GF-D8 (cell line): ENCODE data around the gene WDTC1.
"Not testable (repeated sequence)": the region's sequence is repeated elsewhere in the genome, so short reads cannot be mapped to it uniquely, and the experiment has no call there.

Source experiments
- DNase-seq: peaks from one replicate; lab custom pipeline; 2025; lab: John Stamatoyannopoulos, UW

The WDTC1 gene

GRCh38 chr1:27246194-27246593 is 11.8 kb downstream of the WDTC1 start:
- DNase-seq, result no peak

GRCh38 chr1:27253596-27253995 is 19.2 kb downstream of the WDTC1 start:
- DNase-seq, result no peak

- DNase-seq, result no peak
Measured at GRCh38 chr1:27255136-27255535, 20.7 kb downstream of the WDTC1 start.

GRCh38 chr1:27257155-27257554 is 22.7 kb downstream of the WDTC1 start:
- DNase-seq, result no peak

GRCh38 chr1:27258598-27258997 is 24.2 kb downstream of the WDTC1 start:
- no peak for DNase-seq

- DNase-seq, result no peak
Measured at GRCh38 chr1:27267153-27267552, 32.7 kb downstream of the WDTC1 start.

GRCh38 chr1:27269276-27269675 is 34.8 kb downstream of the WDTC1 start:
- no peak for DNase-seq

- no peak for DNase-seq
Measured at GRCh38 chr1:27274204-27274603, 39.8 kb downstream of the WDTC1 start.

GRCh38 chr1:27275696-27276095 is 41.3 kb downstream of the WDTC1 start:
- DNase-seq, result peak; percentile 22

- peak; percentile 11 for DNase-seq
Measured at GRCh38 chr1:27284425-27285273, 50.2 kb downstream of the WDTC1 start.

GRCh38 chr1:27285274-27285660 is 50.8 kb downstream of the WDTC1 start:
- DNase-seq, result no peak

GRCh38 chr1:27285821-27286220 is 51.4 kb downstream of the WDTC1 start:
- DNase-seq, result not testable (repeated sequence)

- not testable (repeated sequence) for DNase-seq
Measured at GRCh38 chr1:27289125-27289524, 54.7 kb downstream of the WDTC1 start.

GRCh38 chr1:27290581-27290980 is 56.1 kb downstream of the WDTC1 start:
- DNase-seq, result no peak

GRCh38 chr1:27292106-27292505 is 57.7 kb downstream of the WDTC1 start:
- no peak for DNase-seq

- no peak for DNase-seq
Measured at GRCh38 chr1:27293915-27294314, 59.5 kb downstream of the WDTC1 start.

- no peak for DNase-seq
Measured at GRCh38 chr1:27296773-27297291, 62.4 kb downstream of the WDTC1 start.

GRCh38 chr1:27297903-27298302 is 63.5 kb downstream of the WDTC1 start:
- DNase-seq, result no peak

GRCh38 chr1:27298632-27299384 is 64.4 kb downstream of the WDTC1 start:
- no peak for DNase-seq

- no peak for DNase-seq
Measured at GRCh38 chr1:27299385-27300271, 65.2 kb downstream of the WDTC1 start.

GRCh38 chr1:27300341-27301051 is 66.1 kb downstream of the WDTC1 start:
- DNase-seq, result peak; percentile 55
